ENCODE data around the gene TTLL10. TPM values are rescaled to one million over a fixed set of nuclear protein-coding genes. Genes with fewer than 3 reads are reported as not detected.

The TTLL10 gene
- total and polyA plus RNA-seq, 2 of the 8 experiments (the other 6 are each of a cell fraction or from before 2014, with no cell fraction given) = 1.1 to 1.7 TPM

DNA sequence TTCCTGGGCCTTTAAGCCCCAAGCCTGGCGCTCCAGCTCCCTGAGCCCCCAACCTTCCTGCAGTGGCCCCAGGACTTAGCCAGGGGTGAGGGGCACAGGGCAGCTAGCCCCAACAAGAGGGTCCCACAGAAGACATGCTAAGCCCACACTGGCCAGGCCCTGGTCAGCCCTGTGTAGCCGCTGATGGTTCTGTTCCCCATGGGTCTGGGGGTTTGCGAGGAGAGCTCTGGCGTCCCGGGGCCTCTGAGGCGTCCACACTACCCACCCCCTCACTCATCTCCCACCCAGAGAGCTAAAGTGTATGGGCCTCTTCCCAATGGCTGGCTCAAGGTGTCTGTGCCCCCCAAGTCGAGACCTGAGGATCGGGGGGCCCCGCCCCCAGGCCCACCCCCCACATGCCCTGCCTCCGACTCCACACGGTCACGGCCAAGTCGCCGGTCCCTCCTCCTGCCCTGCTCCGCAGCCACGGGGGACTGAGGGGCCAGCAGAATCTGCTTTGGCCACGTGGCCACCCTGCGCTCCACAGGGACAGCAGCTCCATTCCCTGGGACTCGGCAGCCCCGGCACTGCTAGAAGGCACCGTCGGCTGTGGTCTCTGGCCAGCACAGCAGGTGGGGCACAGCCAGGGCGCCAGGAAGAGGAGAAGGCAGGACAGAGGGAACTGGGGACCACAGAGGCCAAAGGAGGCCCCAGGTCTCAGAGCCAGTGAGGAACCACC lies 24.9 kb downstream of the TTLL10 start (continued):
- TF ChIP-seq, protein P1, sequence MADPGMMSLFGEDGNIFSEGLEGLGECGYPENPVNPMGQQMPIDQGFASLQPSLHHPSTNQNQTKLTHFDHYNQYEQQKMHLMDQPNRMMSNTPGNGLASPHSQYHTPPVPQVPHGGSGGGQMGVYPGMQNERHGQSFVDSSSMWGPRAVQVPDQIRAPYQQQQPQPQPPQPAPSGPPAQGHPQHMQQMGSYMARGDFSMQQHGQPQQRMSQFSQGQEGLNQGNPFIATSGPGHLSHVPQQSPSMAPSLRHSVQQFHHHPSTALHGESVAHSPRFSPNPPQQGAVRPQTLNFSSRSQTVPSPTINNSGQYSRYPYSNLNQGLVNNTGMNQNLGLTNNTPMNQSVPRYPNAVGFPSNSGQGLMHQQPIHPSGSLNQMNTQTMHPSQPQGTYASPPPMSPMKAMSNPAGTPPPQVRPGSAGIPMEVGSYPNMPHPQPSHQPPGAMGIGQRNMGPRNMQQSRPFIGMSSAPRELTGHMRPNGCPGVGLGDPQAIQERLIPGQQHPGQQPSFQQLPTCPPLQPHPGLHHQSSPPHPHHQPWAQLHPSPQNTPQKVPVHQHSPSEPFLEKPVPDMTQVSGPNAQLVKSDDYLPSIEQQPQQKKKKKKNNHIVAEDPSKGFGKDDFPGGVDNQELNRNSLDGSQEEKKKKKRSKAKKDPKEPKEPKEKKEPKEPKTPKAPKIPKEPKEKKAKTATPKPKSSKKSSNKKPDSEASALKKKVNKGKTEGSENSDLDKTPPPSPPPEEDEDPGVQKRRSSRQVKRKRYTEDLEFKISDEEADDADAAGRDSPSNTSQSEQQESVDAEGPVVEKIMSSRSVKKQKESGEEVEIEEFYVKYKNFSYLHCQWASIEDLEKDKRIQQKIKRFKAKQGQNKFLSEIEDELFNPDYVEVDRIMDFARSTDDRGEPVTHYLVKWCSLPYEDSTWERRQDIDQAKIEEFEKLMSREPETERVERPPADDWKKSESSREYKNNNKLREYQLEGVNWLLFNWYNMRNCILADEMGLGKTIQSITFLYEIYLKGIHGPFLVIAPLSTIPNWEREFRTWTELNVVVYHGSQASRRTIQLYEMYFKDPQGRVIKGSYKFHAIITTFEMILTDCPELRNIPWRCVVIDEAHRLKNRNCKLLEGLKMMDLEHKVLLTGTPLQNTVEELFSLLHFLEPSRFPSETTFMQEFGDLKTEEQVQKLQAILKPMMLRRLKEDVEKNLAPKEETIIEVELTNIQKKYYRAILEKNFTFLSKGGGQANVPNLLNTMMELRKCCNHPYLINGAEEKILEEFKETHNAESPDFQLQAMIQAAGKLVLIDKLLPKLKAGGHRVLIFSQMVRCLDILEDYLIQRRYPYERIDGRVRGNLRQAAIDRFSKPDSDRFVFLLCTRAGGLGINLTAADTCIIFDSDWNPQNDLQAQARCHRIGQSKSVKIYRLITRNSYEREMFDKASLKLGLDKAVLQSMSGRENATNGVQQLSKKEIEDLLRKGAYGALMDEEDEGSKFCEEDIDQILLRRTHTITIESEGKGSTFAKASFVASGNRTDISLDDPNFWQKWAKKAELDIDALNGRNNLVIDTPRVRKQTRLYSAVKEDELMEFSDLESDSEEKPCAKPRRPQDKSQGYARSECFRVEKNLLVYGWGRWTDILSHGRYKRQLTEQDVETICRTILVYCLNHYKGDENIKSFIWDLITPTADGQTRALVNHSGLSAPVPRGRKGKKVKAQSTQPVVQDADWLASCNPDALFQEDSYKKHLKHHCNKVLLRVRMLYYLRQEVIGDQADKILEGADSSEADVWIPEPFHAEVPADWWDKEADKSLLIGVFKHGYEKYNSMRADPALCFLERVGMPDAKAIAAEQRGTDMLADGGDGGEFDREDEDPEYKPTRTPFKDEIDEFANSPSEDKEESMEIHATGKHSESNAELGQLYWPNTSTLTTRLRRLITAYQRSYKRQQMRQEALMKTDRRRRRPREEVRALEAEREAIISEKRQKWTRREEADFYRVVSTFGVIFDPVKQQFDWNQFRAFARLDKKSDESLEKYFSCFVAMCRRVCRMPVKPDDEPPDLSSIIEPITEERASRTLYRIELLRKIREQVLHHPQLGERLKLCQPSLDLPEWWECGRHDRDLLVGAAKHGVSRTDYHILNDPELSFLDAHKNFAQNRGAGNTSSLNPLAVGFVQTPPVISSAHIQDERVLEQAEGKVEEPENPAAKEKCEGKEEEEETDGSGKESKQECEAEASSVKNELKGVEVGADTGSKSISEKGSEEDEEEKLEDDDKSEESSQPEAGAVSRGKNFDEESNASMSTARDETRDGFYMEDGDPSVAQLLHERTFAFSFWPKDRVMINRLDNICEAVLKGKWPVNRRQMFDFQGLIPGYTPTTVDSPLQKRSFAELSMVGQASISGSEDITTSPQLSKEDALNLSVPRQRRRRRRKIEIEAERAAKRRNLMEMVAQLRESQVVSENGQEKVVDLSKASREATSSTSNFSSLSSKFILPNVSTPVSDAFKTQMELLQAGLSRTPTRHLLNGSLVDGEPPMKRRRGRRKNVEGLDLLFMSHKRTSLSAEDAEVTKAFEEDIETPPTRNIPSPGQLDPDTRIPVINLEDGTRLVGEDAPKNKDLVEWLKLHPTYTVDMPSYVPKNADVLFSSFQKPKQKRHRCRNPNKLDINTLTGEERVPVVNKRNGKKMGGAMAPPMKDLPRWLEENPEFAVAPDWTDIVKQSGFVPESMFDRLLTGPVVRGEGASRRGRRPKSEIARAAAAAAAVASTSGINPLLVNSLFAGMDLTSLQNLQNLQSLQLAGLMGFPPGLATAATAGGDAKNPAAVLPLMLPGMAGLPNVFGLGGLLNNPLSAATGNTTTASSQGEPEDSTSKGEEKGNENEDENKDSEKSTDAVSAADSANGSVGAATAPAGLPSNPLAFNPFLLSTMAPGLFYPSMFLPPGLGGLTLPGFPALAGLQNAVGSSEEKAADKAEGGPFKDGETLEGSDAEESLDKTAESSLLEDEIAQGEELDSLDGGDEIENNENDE (IDR thresholded peaks at IDR 0.05; ENCODE audit: insufficient replicate concordance, low read length) = no peak
- TF ChIP-seq, protein P2, sequence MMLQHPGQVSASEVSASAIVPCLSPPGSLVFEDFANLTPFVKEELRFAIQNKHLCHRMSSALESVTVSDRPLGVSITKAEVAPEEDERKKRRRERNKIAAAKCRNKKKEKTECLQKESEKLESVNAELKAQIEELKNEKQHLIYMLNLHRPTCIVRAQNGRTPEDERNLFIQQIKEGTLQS (IDR thresholded peaks at IDR 0.05; ENCODE audit: insufficient read depth, low read depth, low read length) = no peak
- TF ChIP-seq TAF7 (optimal IDR thresholded peaks at IDR 0.05; ENCODE audit: borderline replicate concordance, low read depth, low read length) (no peak), KDM4A (IDR thresholded peaks at IDR 0.05; ENCODE audit: low read depth, low read length, severe bottlenecking) (no peak), CEBPB (IDR thresholded peaks at IDR 0.05; ENCODE audit: low read depth, low read length) (no peak), SIN3A (conservative IDR thresholded peaks at IDR 0.05 in 1 of 2, IDR thresholded peaks at IDR 0.05 in 1 of 2; ENCODE audit: low read depth in 1 of 2, low read length in 2 of 2) (no peak)
- TF ChIP-seq, protein P3, sequence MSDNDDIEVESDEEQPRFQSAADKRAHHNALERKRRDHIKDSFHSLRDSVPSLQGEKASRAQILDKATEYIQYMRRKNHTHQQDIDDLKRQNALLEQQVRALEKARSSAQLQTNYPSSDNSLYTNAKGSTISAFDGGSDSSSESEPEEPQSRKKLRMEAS (IDR thresholded peaks at IDR 0.05) = no peak

All from H1 (cell line).